GM12865 (cell line): Measurements from ENCODE around the gene ARFGAP1.

Source experiments
- DNase-seq: peaks from one replicate; pipeline ENCODE4 v3.0.0; 2010; ENCODE audit warnings: low read depth
- H3K4me3 ChIP-seq: 2 replicates; pipeline ENCODE4 v1.5.1; 2011; ENCODE audit warnings: mild to moderate bottlenecking, low read depth, low read length, control low read depth
- CTCF ChIP-seq: IDR thresholded peaks from 2 replicates; pipeline ENCODE4 v1.5.1; 2011; ENCODE audit warnings: low read length, control low read depth, low read depth, inconsistent platforms; ENCODE audit not compliant: insufficient read depth; ENCODE audit errors: missing control alignments

ARFGAP1 gene

GRCh38 chr20:63313349-63314014 is 40.9 kb downstream of the ARFGAP1 start:
- H3K4me3 ChIP-seq, result no peak overlapping the region
- TF ChIP-seq CTCF, result no peak
- DNase-seq, result no peak

GRCh38 chr20:63314015-63314471 is 41.4 kb downstream of the ARFGAP1 start:
- no peak for TF ChIP-seq CTCF
- DNase-seq, result no peak
- no peak overlapping the region for H3K4me3 ChIP-seq

- H3K4me3 ChIP-seq, result no peak overlapping the region
- no peak for TF ChIP-seq CTCF
- no peak for DNase-seq
These were observed 42.1 kb downstream of the ARFGAP1 start for GRCh38 chr20:63314566-63315239.

GRCh38 chr20:63315240-63315689 is 42.7 kb downstream of the ARFGAP1 start:
- TF ChIP-seq CTCF, result no peak
- H3K4me3 ChIP-seq, result no peak overlapping the region
- DNase-seq, result no peak

GRCh38 chr20:63315731-63316491 is 43.3 kb downstream of the ARFGAP1 start:
- DNase-seq, result no peak
- no peak for TF ChIP-seq CTCF
- H3K4me3 ChIP-seq, result no peak overlapping the region

- no peak for TF ChIP-seq CTCF
- H3K4me3 ChIP-seq, result no peak overlapping the region
- DNase-seq, result no peak
These were observed 43.9 kb downstream of the ARFGAP1 start for GRCh38 chr20:63316502-63316921.
